ENCODE measurements around the gene DAB1. TPM values are rescaled to one million over a fixed set of nuclear protein-coding genes. Genes with fewer than 3 reads are reported as not detected.

Gene DAB1
- total RNA-seq, 4 donors from 2014 or later, result 0.48 to 1.2 TPM; not detected in 2

GRCh38 chr1:57311006-57311405 is 112.9 kb downstream of the DAB1 start:
- intact Hi-C loops (cut with DNase I; ENCODE audit: low total_unique reads) (no loop called here), in situ Hi-C loops (cut with MboI; ENCODE audit: low pct_ligation_motif_present in 1 of 4, low pct_unique_long_range_greater_than_20kb in 1 of 4, low sequenced_read_pairs in 3 of 4) (no loop called here)
- H3K36me3 ChIP-seq, result no peaks in the 10 kb centered on the region
- H3K4me3 ChIP-seq, result no peak overlapping the region
- no peak for TF ChIP-seq POLR2A (IDR thresholded peaks at IDR 0.05)
- H3K27me3 ChIP-seq, result no peaks in the 10 kb centered on the region
- no peaks in the 10 kb centered on the region for H3K4me1 ChIP-seq
- H3K27ac ChIP-seq, result no peak overlapping the region
- H3K9me3 ChIP-seq, result no peaks in the 10 kb centered on the region
- DNase-seq, result no peak
- WGBS, 2 donors (ENCODE audit: low coverage in 1 of 2), result 44% methylated on average over 5 of the region's 5 CpGs; no CpG with 5 or more reads in 1 of the 2 donors

DNA sequence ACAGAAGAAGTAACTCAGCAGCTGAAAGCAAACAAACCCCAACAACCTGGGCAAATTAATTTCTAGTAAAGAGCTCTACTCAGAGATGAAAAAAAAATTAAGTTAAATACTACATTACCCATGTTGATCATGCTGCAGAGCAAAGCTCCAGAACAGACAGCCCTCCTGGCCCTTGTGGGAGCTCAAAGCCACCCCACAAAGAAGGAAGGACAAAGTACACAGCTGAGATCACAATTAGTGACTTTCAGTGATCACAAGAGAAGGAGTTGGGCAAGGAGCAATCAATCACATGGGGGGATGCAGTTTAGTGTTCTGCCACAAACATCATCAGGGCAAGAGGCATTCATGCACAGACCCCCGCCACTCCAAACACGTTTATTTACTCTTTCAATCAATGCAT is 114.2 kb downstream of the DAB1 start:
- Histone ChIP-seq H3K27ac (no peak overlapping the region), H3K36me3 (no peaks in the 10 kb centered on the region), H3K4me3 (no peak overlapping the region), H3K9me3 (no peaks in the 10 kb centered on the region), H3K4me1 (no peaks in the 10 kb centered on the region), H3K27me3 (no peaks in the 10 kb centered on the region)
- DNase-seq, result no peak
- intact Hi-C loops (cut with DNase I; ENCODE audit: low total_unique reads) (no loop called here), in situ Hi-C loops (cut with MboI; ENCODE audit: low pct_ligation_motif_present in 1 of 4, low pct_unique_long_range_greater_than_20kb in 1 of 4, low sequenced_read_pairs in 3 of 4) (no loop called here)
- no peak for TF ChIP-seq CTCF (IDR thresholded peaks at IDR 0.05)
- no peak for TF ChIP-seq EP300 (IDR thresholded peaks at IDR 0.05; ENCODE audit: low read depth)
- no peak for TF ChIP-seq POLR2A (IDR thresholded peaks at IDR 0.05)
- no peak for TF ChIP-seq POLR2AphosphoS5 (IDR thresholded peaks at IDR 0.05)
- WGBS, 2 donors (ENCODE audit: low coverage in 1 of 2), result 73 to 75% methylated on average over 2 of the region's 2 CpGs

DNA sequence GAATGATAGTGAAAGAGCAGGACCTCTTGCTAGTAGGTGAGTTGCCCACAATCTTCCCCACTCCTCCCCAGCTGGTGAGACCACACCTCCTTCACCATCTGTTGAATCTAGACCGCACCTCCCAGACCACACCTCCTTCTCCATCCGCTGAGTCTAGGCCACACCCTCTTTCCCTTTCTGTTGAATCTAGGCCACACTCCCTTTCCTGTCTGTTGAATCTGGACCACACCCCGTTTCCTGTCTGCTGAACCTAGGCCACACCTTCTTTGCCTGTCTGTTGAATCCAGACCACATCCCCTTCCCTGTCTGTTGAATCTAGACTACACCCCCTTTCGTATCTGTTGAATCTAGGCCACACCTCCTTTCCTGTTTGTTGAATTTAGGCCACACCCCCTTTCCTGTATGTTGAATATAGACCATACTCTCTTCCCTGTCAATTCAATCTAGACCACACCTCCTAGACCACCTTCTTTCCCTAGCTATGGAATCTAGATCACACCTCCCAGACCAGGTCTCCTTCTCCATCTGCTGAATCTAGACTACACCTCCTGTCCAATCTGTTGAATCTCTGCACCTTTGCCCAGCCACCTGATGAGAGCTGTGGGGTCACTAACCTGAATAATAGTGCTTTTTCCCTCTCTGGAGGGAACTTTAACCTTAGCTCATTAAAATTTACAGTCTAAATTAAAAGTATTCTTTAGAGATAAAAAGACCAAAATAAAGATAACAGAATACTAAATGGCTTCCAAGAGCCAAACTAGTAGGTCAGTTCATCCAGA is 116.3 kb downstream of the DAB1 start:
- 56 to 75% methylated on average over 2 to 4 of the region's 4 CpGs for WGBS, 2 donors (ENCODE audit: low coverage in 1 of 2)
- no peak overlapping the region for H3K27ac ChIP-seq
- no peak overlapping the region for H3K4me3 ChIP-seq
- intact Hi-C loops (cut with DNase I; ENCODE audit: low total_unique reads), result no loop called here
- H3K27me3 ChIP-seq, result no peaks in the 10 kb centered on the region
- H3K9me3 ChIP-seq, result no peaks in the 10 kb centered on the region
- in situ Hi-C loops (cut with MboI; ENCODE audit: low pct_ligation_motif_present in 1 of 4, low pct_unique_long_range_greater_than_20kb in 1 of 4, low sequenced_read_pairs in 3 of 4), result no loop called here
- no peaks in the 10 kb centered on the region for H3K36me3 ChIP-seq
- no peaks in the 10 kb centered on the region for H3K4me1 ChIP-seq
- TF ChIP-seq CTCF (IDR thresholded peaks at IDR 0.05), result no peak
- no peak for TF ChIP-seq POLR2A (IDR thresholded peaks at IDR 0.05)
- TF ChIP-seq EP300 (IDR thresholded peaks at IDR 0.05; ENCODE audit: low read depth), result no peak
- TF ChIP-seq POLR2AphosphoS5 (IDR thresholded peaks at IDR 0.05), result no peak
- DNase-seq, result peak; percentile 26

DNA sequence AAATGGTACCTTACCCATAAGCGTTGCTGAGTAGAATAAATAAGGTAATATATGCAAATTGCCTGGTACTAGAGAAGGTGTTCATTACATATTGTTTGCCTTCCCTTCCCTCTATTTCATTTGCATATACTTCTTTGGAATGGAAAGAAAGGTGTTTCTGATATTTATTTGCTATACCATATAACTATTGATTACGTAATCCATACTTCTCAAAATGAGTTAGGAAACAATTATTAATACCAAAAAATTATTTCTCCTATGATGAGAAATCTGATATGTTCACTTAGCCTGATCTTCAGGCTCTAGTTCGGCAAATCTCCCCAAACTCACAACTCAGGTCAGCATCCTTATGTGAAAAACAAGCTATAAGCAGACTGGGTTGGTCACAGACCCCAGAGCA is 119.3 kb downstream of the DAB1 start:
- in situ Hi-C loops (cut with MboI; ENCODE audit: low pct_ligation_motif_present in 1 of 4, low pct_unique_long_range_greater_than_20kb in 1 of 4, low sequenced_read_pairs in 3 of 4) (no loop called here), intact Hi-C loops (cut with DNase I; ENCODE audit: low total_unique reads) (no loop called here)
- Histone ChIP-seq H3K27ac (no peak overlapping the region), H3K27me3 (no peaks in the 10 kb centered on the region), H3K4me3 (no peak overlapping the region), H3K4me1 (no peaks in the 10 kb centered on the region), H3K36me3 (no peaks in the 10 kb centered on the region), H3K9me3 (no peaks in the 10 kb centered on the region)
- TF ChIP-seq POLR2AphosphoS5 (IDR thresholded peaks at IDR 0.05) (no peak), POLR2A (IDR thresholded peaks at IDR 0.05) (no peak), EP300 (IDR thresholded peaks at IDR 0.05; ENCODE audit: low read depth) (no peak)
- no peak for DNase-seq
- WGBS, 2 donors (ENCODE audit: low coverage in 1 of 2), result 80 to 83% methylated on average over 2 to 3 of the region's 3 CpGs

- in situ Hi-C loops (cut with MboI; ENCODE audit: low pct_ligation_motif_present in 1 of 4, low pct_unique_long_range_greater_than_20kb in 1 of 4, low sequenced_read_pairs in 3 of 4) (no loop called here), intact Hi-C loops (cut with DNase I; ENCODE audit: low total_unique reads) (no loop called here)
- Histone ChIP-seq H3K27me3 (no peaks in the 10 kb centered on the region), H3K27ac (no peak overlapping the region), H3K36me3 (no peaks in the 10 kb centered on the region), H3K4me1 (no peaks in the 10 kb centered on the region), H3K9me3 (no peaks in the 10 kb centered on the region), H3K4me3 (no peak overlapping the region)
- TF ChIP-seq POLR2AphosphoS5 (IDR thresholded peaks at IDR 0.05) (no peak), EP300 (IDR thresholded peaks at IDR 0.05; ENCODE audit: low read depth) (no peak), POLR2A (IDR thresholded peaks at IDR 0.05) (no peak), CTCF (IDR thresholded peaks at IDR 0.05) (no peak)
- WGBS, 2 donors (ENCODE audit: low coverage in 1 of 2), result 71 to 84% methylated on average over 4 to 5 of the region's 5 CpGs
- no peak for DNase-seq
Observed at GRCh38 chr1:57302812-57303596, 120.9 kb downstream of the DAB1 start.

Measured in transverse colon (tissue), 4 donors.